Left lung (tissue), 8 donors: ENCODE results near the gene KDELR3. TPM values are rescaled to one million over a fixed set of nuclear protein-coding genes. Genes with fewer than 3 reads are reported as not detected.

Source experiments
- polyA plus RNA-seq, 6 donors: library from polyadenylated mRNA; unstranded; fragments of 120-200 nt; gene quantifications; one replicate each; pipeline ENCODE4 v1.2.1, GENCODE V29; 2013; ENCODE audit not compliant: insufficient read length in 6 of 6
- total RNA-seq, 2 donors: library from RNA; stranded (reverse); fragmentation: NEBNext Ultra II Directional; extraction: Animal tissue kit (Norgen Biotek cat#: 25700); gene quantifications; one replicate each; pipeline ENCODE4 v1.2.1, GENCODE V29; 2021
- donor health status: DM: no; HTN: yes; CAD: no.
- donor health status: DM: no; HTN: no; CAD: no.

The KDELR3 gene
- total and polyA plus RNA-seq, 8 donors: 5.5 to 53.8 (median 7.7) TPM

Other genes with a start within 250 kb of the KDELR3 start
- gene TMEM184B, start 195.1 kb upstream of the KDELR3 start, total RNA-seq: 10 to 100 TPM; 84.5 to 98.3 TPM
- gene TMEM184B, start 195.1 kb upstream of the KDELR3 start, polyA plus RNA-seq: 10 to 100 TPM; 33.7 to 43.8 (median 38.0) TPM
- gene CSNK1E, start 150.7 kb upstream of the KDELR3 start, total RNA-seq: 100 to 1,000 TPM in 1 of 2 donors, 10 to 100 TPM in 1; 95.3 to 123 TPM
- gene CSNK1E, start 150.7 kb upstream of the KDELR3 start, polyA plus RNA-seq: 100 to 1,000 TPM; 161 to 209 (median 192) TPM
- not detected for gene KCNJ4, start 12.9 kb upstream of the KDELR3 start, total RNA-seq
- under 1 TPM in 2 of 6 donors, not detected in 4; 0.07 TPM for gene KCNJ4, start 12.9 kb upstream of the KDELR3 start, polyA plus RNA-seq
- 100 to 1,000 TPM; 384 to 410 TPM for gene DDX17, start 38.2 kb downstream of the KDELR3 start, total RNA-seq
- 100 to 1,000 TPM; 751 to 895 (median 809) TPM for gene DDX17, start 38.2 kb downstream of the KDELR3 start, polyA plus RNA-seq
- 1 to 10 TPM; 1.6 to 2.1 TPM for gene DMC1, start 102.1 kb downstream of the KDELR3 start, total RNA-seq
- 1 to 10 TPM; 2.7 to 5.8 (median 4.3) TPM for gene DMC1, start 102.1 kb downstream of the KDELR3 start, polyA plus RNA-seq
- gene FAM227A, start 188.3 kb downstream of the KDELR3 start, total RNA-seq: 1 to 10 TPM; 1.5 to 3.1 TPM
- gene FAM227A, start 188.3 kb downstream of the KDELR3 start, polyA plus RNA-seq: 1 to 10 TPM; 3.7 to 8.8 (median 6.2) TPM
- gene CBY1, start 188.5 kb downstream of the KDELR3 start, total RNA-seq: 10 to 100 TPM; 24.4 to 36.0 TPM
- 10 to 100 TPM; 45.3 to 56.6 (median 53.7) TPM for gene CBY1, start 188.5 kb downstream of the KDELR3 start, polyA plus RNA-seq
- gene TOMM22, start 213.9 kb downstream of the KDELR3 start, total RNA-seq: 10 to 100 TPM; 54.3 to 67.0 TPM
- 10 to 100 TPM; 72.5 to 91.3 (median 84.0) TPM for gene TOMM22, start 213.9 kb downstream of the KDELR3 start, polyA plus RNA-seq
- gene JOSD1, start 232.8 kb downstream of the KDELR3 start, total RNA-seq: 10 to 100 TPM; 55.6 to 57.3 TPM
- 10 to 100 TPM; 46.2 to 55.4 (median 49.9) TPM for gene JOSD1, start 232.8 kb downstream of the KDELR3 start, polyA plus RNA-seq
- gene GTPBP1, start 237.8 kb downstream of the KDELR3 start, total RNA-seq: 10 to 100 TPM; 45.7 to 51.0 TPM
- gene GTPBP1, start 237.8 kb downstream of the KDELR3 start, polyA plus RNA-seq: 10 to 100 TPM; 42.3 to 48.9 (median 46.3) TPM